NCI-H2171 (cell line): ENCODE measurements around the gene TMEM218.
"Not testable (repeated sequence)": the region's sequence is repeated elsewhere in the genome, so short reads cannot be mapped to it uniquely, and the experiment has no call there.

Source experiments
- DNase-seq: peaks from one replicate; lab custom pipeline; 2025; lab: John Stamatoyannopoulos, UW

TMEM218 gene

GRCh38 chr11:125090151-125090550 is 21.3 kb downstream of the TMEM218 start:
- not testable (repeated sequence) for DNase-seq

- not testable (repeated sequence) for DNase-seq
Observed at GRCh38 chr11:125089481-125089880, 21.9 kb downstream of the TMEM218 start.

DNA sequence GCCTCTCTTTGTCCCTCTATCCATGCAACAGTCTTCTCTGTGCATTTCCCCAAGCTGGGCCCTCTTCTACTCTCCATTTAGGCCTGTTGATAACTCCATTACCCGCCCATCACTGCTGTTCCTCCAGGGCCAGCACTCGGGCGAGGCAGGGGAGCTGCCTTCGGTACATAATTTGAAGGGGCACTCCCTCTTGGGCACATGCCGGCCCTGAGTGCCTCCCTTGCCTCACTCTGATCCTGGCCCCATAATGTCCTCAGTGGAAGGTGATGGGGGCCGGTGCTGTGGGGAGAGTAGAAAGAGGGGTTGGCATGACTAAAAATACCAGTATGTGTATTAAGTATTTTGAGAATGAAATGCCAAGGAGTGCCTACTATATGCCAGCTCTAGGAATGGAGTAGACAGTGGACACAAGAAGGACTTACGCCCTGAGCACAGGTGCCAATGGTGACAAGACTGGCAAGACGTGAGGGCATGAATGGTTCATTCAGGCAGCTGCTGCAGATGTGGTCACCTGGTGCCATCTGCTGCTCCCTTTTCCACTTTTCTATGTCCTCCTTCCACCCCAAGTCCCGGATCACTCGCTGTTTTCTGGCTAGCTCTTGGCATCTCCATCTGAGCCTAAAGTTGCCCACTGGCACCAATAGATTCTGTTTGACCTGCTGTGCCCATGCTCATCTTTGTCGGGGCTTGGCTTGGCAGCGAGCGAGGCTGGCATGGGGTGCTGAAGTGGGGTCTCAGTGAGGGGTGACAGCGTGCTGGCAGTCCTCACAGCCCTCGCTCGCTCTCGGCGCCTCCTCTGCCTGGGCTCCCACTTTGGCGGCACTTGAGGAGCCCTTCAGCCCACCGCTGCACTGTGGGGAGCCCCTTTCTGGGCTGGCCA is 22.6 kb downstream of the TMEM218 start:
- no peak for DNase-seq

DNA sequence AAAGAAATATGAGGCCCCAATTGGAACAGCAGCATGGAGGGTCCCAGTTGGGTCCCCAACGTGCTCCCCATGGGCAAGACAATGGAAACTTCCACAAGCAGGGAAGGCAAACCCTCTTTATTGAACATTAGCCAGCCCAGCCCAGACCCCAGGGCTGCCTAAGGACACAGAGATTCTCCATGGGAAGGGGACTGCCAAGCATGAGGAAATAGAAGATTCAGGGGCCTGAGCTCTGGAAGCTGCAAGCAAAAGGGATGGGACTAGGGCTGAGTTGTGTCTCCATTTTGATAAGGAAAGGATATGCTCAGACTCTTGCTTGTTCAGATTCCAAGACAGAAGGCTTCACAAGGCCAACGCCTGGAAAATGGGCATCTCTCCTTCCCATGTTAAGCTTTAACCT is 23.3 kb downstream of the TMEM218 start:
- no peak for DNase-seq

GRCh38 chr11:125086633-125087296 is 24.7 kb downstream of the TMEM218 start:
- DNase-seq = no peak

GRCh38 chr11:125085301-125086081 is 25.9 kb downstream of the TMEM218 start:
- DNase-seq = no peak

GRCh38 chr11:125084761-125085231 is 26.6 kb downstream of the TMEM218 start:
- no peak for DNase-seq

DNA sequence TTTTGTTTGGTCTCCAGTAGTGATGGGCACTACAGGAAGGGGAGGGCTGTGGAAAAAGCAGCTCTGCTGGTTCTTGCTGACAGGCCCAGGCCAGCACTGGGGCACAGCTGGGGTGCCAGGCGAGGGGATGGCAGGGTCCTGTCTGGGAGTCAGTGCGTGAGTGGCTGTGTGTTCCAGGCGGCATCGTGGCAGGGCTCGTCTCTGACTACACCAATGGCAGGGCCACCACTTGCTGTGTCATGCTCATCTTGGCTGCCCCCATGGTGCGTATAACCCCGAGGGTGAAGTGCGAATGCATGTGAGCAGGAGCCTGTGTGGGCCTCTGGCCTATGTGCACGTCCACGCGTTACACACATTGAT is 27.4 kb downstream of the TMEM218 start:
- DNase-seq = no peak

GRCh38 chr11:125083312-125084056 is 27.9 kb downstream of the TMEM218 start:
- DNase-seq = no peak

DNA sequence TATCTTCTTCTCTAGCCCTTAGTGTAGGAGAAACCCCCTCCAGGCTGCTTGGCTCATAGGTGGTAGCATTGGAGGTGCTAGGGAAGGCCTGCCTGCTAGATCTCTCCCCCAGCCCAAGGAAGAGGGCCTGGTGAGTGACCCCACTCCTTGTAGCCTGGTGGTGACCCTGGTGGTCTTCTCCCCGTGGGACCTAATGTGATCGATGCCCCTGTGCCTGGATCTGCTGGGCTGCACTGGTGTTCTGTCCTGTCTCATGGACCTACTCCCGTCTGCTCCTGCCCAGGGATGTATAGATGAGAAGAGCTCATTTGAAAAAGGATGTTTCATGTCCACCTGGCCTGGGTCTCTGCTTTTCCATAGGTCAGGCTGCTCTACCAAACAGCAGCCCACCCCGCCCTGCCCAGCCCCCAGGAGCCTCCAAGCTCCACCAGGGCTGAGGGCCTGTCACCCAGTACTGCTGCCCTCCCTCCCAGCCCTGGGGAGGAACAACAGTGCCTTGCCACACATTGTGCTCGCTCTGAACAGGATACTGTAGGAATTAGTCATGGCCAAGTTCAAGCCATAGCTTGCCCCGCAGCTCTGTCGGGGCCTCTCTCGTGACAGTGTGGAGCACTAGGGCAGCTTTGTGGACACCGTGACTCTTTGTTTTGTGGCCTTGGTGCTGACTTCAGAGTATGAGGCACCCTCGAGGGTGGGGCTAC is 28.7 kb downstream of the TMEM218 start:
- no peak for DNase-seq

GRCh38 chr11:125082040-125082439 is 29.4 kb downstream of the TMEM218 start:
- DNase-seq = no peak

DNA sequence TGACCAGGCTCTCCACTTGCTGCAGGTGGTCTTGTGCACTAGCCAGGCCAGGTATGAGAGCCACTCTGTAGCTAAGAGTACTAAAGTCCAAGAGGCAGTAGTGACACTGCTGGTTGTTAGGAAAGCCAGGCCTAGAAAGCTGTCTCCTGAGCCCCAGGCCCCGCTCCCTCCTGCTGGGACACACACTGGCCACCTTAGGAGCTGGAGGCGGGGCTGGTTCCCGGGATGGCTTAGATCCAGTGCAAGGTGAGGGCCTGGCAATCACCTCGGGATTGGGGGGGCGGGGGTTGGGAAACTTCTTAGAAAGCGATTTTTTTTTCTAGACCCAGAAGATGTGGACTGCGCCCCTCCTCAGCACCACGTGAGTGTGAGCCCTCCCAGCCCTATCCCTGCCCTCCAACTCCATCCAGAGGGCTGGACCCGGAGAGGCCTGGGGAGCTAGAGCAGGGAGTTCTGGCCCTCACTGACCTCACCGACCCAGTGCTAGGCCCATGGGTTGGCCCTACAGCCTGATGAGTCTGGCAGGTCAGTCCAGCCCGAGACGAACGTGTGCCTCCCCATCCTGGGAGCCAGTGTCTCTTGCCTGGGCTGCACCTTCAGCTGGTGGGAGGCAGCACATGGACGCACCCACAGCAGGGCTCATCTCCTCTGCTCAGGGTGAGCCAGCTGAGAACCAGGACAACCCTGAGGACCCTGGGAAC is 30.2 kb downstream of the TMEM218 start:
- DNase-seq = no peak

- DNase-seq = no peak
Observed at GRCh38 chr11:125080531-125080911, 30.9 kb downstream of the TMEM218 start.

GRCh38 chr11:125079878-125080530 is 31.4 kb downstream of the TMEM218 start:
- no peak for DNase-seq

GRCh38 chr11:125079151-125079877 is 32.1 kb downstream of the TMEM218 start:
- no peak for DNase-seq

- no peak for DNase-seq
Observed at GRCh38 chr11:125078516-125079140, 32.8 kb downstream of the TMEM218 start.

GRCh38 chr11:125078016-125078415 is 33.4 kb downstream of the TMEM218 start:
- DNase-seq = no peak

GRCh38 chr11:125076378-125076945 is 35.0 kb downstream of the TMEM218 start:
- DNase-seq = no peak
